ENCODE measurements around the gene CRY2.
"Not testable (repeated sequence)": the region's sequence is repeated elsewhere in the genome, so short reads cannot be mapped to it uniquely, and the experiment has no call there.

Gene CRY2

GRCh38 chr11:45816614-45817013 is 30.7 kb upstream of the CRY2 start:
- Histone ChIP-seq H3K27me3 (ENCODE audit: control insufficient read depth, insufficient read depth, low read length) (no peaks in the 10 kb centered on the region), H3K4me1 (ENCODE audit: control insufficient read depth, insufficient read depth, low read length) (peaks cover 3% of the 10 kb centered on the region), H3K4me3 (ENCODE audit: low read depth, low read length) (no peak overlapping the region), H3K9ac (ENCODE audit: low read depth, low read length) (no peak overlapping the region), H3K9me3 (ENCODE audit: control insufficient read depth, insufficient read depth, low read length) (no peaks in the 10 kb centered on the region), H3K36me3 (ENCODE audit: control insufficient read depth, insufficient read depth, low read length) (no peaks in the 10 kb centered on the region)

- no peaks in the 10 kb centered on the region for H3K9me3 ChIP-seq (ENCODE audit: control insufficient read depth, insufficient read depth, low read length)
- peaks cover under 1% of the 10 kb centered on the region for H3K4me1 ChIP-seq (ENCODE audit: control insufficient read depth, insufficient read depth, low read length)
- H3K4me3 ChIP-seq (ENCODE audit: low read depth, low read length): no peak overlapping the region
- no peaks in the 10 kb centered on the region for H3K27me3 ChIP-seq (ENCODE audit: control insufficient read depth, insufficient read depth, low read length)
- H3K9ac ChIP-seq (ENCODE audit: low read depth, low read length): no peak overlapping the region
- H3K36me3 ChIP-seq (ENCODE audit: control insufficient read depth, insufficient read depth, low read length): no peaks in the 10 kb centered on the region
Measured at GRCh38 chr11:45817191-45817590, 30.1 kb upstream of the CRY2 start.

- no peak overlapping the region for H3K9ac ChIP-seq (ENCODE audit: low read depth, low read length)
- H3K36me3 ChIP-seq (ENCODE audit: control insufficient read depth, insufficient read depth, low read length): no peaks in the 10 kb centered on the region
- H3K4me1 ChIP-seq (ENCODE audit: control insufficient read depth, insufficient read depth, low read length): no peaks in the 10 kb centered on the region
- no peaks in the 10 kb centered on the region for H3K9me3 ChIP-seq (ENCODE audit: control insufficient read depth, insufficient read depth, low read length)
- no peaks in the 10 kb centered on the region for H3K27me3 ChIP-seq (ENCODE audit: control insufficient read depth, insufficient read depth, low read length)
- no peak overlapping the region for H3K4me3 ChIP-seq (ENCODE audit: low read depth, low read length)
Measured at GRCh38 chr11:45818961-45819605, 28.2 kb upstream of the CRY2 start.

GRCh38 chr11:45820211-45820857 is 26.9 kb upstream of the CRY2 start:
- no peaks in the 10 kb centered on the region for H3K27me3 ChIP-seq (ENCODE audit: control insufficient read depth, insufficient read depth, low read length)
- no peaks in the 10 kb centered on the region for H3K4me1 ChIP-seq (ENCODE audit: control insufficient read depth, insufficient read depth, low read length)
- H3K9ac ChIP-seq (ENCODE audit: low read depth, low read length): no peak overlapping the region
- no peaks in the 10 kb centered on the region for H3K36me3 ChIP-seq (ENCODE audit: control insufficient read depth, insufficient read depth, low read length)
- H3K4me3 ChIP-seq (ENCODE audit: low read depth, low read length): no peak overlapping the region
- no peaks in the 10 kb centered on the region for H3K9me3 ChIP-seq (ENCODE audit: control insufficient read depth, insufficient read depth, low read length)

- not testable (repeated sequence) for H3K4me3 ChIP-seq (ENCODE audit: low read depth, low read length); H3K27me3 ChIP-seq (ENCODE audit: control insufficient read depth, insufficient read depth, low read length); H3K36me3 ChIP-seq (ENCODE audit: control insufficient read depth, insufficient read depth, low read length); H3K4me1 ChIP-seq (ENCODE audit: control insufficient read depth, insufficient read depth, low read length); H3K9ac ChIP-seq (ENCODE audit: low read depth, low read length); H3K9me3 ChIP-seq (ENCODE audit: control insufficient read depth, insufficient read depth, low read length)
Measured at GRCh38 chr11:45826492-45826891, 20.8 kb upstream of the CRY2 start.

- peaks cover 4% of the 10 kb centered on the region for H3K4me1 ChIP-seq (ENCODE audit: control insufficient read depth, insufficient read depth, low read length)
- H3K9ac ChIP-seq (ENCODE audit: low read depth, low read length): no peak overlapping the region
- H3K27me3 ChIP-seq (ENCODE audit: control insufficient read depth, insufficient read depth, low read length): no peaks in the 10 kb centered on the region
- no peak overlapping the region for H3K4me3 ChIP-seq (ENCODE audit: low read depth, low read length)
- no peaks in the 10 kb centered on the region for H3K36me3 ChIP-seq (ENCODE audit: control insufficient read depth, insufficient read depth, low read length)
- no peaks in the 10 kb centered on the region for H3K9me3 ChIP-seq (ENCODE audit: control insufficient read depth, insufficient read depth, low read length)
Measured at GRCh38 chr11:45827123-45827522, 20.2 kb upstream of the CRY2 start.

GRCh38 chr11:45828996-45829395 is 18.3 kb upstream of the CRY2 start:
- Histone ChIP-seq H3K4me3 (ENCODE audit: low read depth, low read length) (no peak overlapping the region), H3K9me3 (ENCODE audit: control insufficient read depth, insufficient read depth, low read length) (no peaks in the 10 kb centered on the region)

GRCh38 chr11:45830596-45830995 is 16.7 kb upstream of the CRY2 start:
- no peak overlapping the region for H3K4me3 ChIP-seq (ENCODE audit: low read depth, low read length)
- H3K27me3 ChIP-seq (ENCODE audit: control insufficient read depth, insufficient read depth, low read length): no peaks in the 10 kb centered on the region
- H3K4me1 ChIP-seq (ENCODE audit: control insufficient read depth, insufficient read depth, low read length): peaks cover 4% of the 10 kb centered on the region

More at GRCh38 chr11:45828996-45829395, 18.3 kb upstream of the CRY2 start:
- peaks cover 4% of the 10 kb centered on the region for H3K4me1 ChIP-seq (ENCODE audit: control insufficient read depth, insufficient read depth, low read length)
- no peaks in the 10 kb centered on the region for H3K36me3 ChIP-seq (ENCODE audit: control insufficient read depth, insufficient read depth, low read length)
- H3K27me3 ChIP-seq (ENCODE audit: control insufficient read depth, insufficient read depth, low read length): no peaks in the 10 kb centered on the region
- H3K9ac ChIP-seq (ENCODE audit: low read depth, low read length): no peak overlapping the region

GRCh38 chr11:45832811-45833441 is 14.3 kb upstream of the CRY2 start:
- no peaks in the 10 kb centered on the region for H3K4me1 ChIP-seq (ENCODE audit: control insufficient read depth, insufficient read depth, low read length)
- no peaks in the 10 kb centered on the region for H3K36me3 ChIP-seq (ENCODE audit: control insufficient read depth, insufficient read depth, low read length)
- H3K4me3 ChIP-seq (ENCODE audit: low read depth, low read length): no peak overlapping the region
- no peaks in the 10 kb centered on the region for H3K27me3 ChIP-seq (ENCODE audit: control insufficient read depth, insufficient read depth, low read length)
- H3K9ac ChIP-seq (ENCODE audit: low read depth, low read length): no peak overlapping the region
- H3K9me3 ChIP-seq (ENCODE audit: control insufficient read depth, insufficient read depth, low read length): no peaks in the 10 kb centered on the region

More at GRCh38 chr11:45830596-45830995, 16.7 kb upstream of the CRY2 start:
- no peak overlapping the region for H3K9ac ChIP-seq (ENCODE audit: low read depth, low read length)
- H3K36me3 ChIP-seq (ENCODE audit: control insufficient read depth, insufficient read depth, low read length): no peaks in the 10 kb centered on the region
- no peaks in the 10 kb centered on the region for H3K9me3 ChIP-seq (ENCODE audit: control insufficient read depth, insufficient read depth, low read length)

- Histone ChIP-seq H3K4me3 (ENCODE audit: low read depth, low read length) (no peak overlapping the region), H3K9ac (ENCODE audit: low read depth, low read length) (no peak overlapping the region), H3K9me3 (ENCODE audit: control insufficient read depth, insufficient read depth, low read length) (no peaks in the 10 kb centered on the region), H3K27me3 (ENCODE audit: control insufficient read depth, insufficient read depth, low read length) (no peaks in the 10 kb centered on the region), H3K36me3 (ENCODE audit: control insufficient read depth, insufficient read depth, low read length) (no peaks in the 10 kb centered on the region), H3K4me1 (ENCODE audit: control insufficient read depth, insufficient read depth, low read length) (no peaks in the 10 kb centered on the region)
Measured at GRCh38 chr11:45833761-45834160, 13.5 kb upstream of the CRY2 start.

- Histone ChIP-seq H3K9me3 (ENCODE audit: control insufficient read depth, insufficient read depth, low read length) (no peaks in the 10 kb centered on the region), H3K4me3 (ENCODE audit: low read depth, low read length) (no peak overlapping the region), H3K27me3 (ENCODE audit: control insufficient read depth, insufficient read depth, low read length) (no peaks in the 10 kb centered on the region), H3K9ac (ENCODE audit: low read depth, low read length) (no peak overlapping the region), H3K4me1 (ENCODE audit: control insufficient read depth, insufficient read depth, low read length) (no peaks in the 10 kb centered on the region), H3K36me3 (ENCODE audit: control insufficient read depth, insufficient read depth, low read length) (no peaks in the 10 kb centered on the region)
Measured at GRCh38 chr11:45834298-45834756, 12.9 kb upstream of the CRY2 start.

- H3K9ac ChIP-seq (ENCODE audit: low read depth, low read length): no peak overlapping the region
- no peak overlapping the region for H3K4me3 ChIP-seq (ENCODE audit: low read depth, low read length)
Measured at GRCh38 chr11:45839204-45839603, 8.1 kb upstream of the CRY2 start.

More at GRCh38 chr11:45839204-45839603, 8.1 kb upstream of the CRY2 start:
- Histone ChIP-seq H3K4me1 (ENCODE audit: control insufficient read depth, insufficient read depth, low read length) (no peaks in the 10 kb centered on the region), H3K9me3 (ENCODE audit: control insufficient read depth, insufficient read depth, low read length) (no peaks in the 10 kb centered on the region), H3K36me3 (ENCODE audit: control insufficient read depth, insufficient read depth, low read length) (no peaks in the 10 kb centered on the region), H3K27me3 (ENCODE audit: control insufficient read depth, insufficient read depth, low read length) (peaks cover 6% of the 10 kb centered on the region)
